ENCODE data around the gene PPP1R3C.
A peak's percentile ranks its signal among the peaks of the same experiment; 100 is the strongest.

Gene PPP1R3C

GRCh38 chr10:91632671-91633550 lies at the start of gene PPP1R3C:
PPP1R3C (minus strand) TSS chr10:91633071; CDS start chr10:91632969, 102 bp downstream.
- H3K4me3 ChIP-seq (ENCODE audit: low read depth, low read length), result peak within 1 kb of the TSS; percentile 63
- in situ Hi-C loops (cut with HindIII; ENCODE audit: low sequenced_read_pairs), result no loop called here
- peak; percentile 34 for TF ChIP-seq CTCF (IDR thresholded peaks at IDR 0.05; ENCODE audit: low read depth, low read length)
- DNase-seq (ENCODE audit: low read depth, low spot score), result peak; percentile 91

DNA sequence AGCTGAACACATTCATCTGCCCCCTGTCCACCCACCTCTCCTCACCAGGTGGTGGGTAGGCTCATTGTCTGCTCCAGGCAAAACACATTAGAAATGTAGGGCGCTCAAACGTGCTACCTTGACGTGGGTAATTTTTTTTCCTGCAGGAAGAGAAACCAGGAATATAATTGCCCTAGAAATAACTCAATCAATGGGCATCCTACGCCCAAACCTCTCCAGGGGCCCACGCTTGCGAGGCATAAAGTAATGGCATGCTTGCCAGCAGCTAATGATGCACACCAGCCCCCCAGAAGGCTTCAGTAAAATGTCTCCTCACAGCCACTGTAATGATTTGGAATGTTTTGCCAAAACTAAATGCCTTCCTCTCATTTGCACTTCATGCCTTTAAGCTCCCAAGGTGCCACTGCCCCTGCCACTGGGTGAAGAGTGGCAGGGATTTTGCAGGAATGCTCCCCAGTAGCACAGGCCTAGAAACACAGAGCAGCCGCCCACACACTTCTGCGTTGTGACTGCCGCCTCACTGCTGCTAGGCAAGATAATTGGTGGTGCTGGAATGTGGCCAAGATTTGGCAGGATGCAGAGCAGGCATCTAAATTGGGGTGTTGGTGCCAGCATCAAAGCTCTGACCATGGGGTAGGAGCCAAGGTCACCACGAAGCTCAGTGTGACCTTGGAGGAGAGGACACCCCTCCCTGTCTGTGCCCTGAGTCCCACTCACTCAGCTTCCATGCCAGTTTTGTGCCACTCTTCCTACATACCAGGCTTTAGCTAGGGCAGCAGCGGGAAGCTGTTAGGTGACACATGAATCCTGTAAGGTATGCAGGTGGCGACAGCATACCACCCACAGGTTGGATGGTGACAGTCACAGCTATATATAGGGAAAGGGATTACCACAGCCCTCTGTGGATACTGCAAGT lies 48.7 kb upstream of the PPP1R3C start:
- no peak overlapping the region for H3K4me3 ChIP-seq (ENCODE audit: low read depth, low read length)
- DNase-seq (ENCODE audit: low read depth, low spot score), result no peak
- in situ Hi-C loops (cut with HindIII; ENCODE audit: low sequenced_read_pairs), result no loop called here
- TF ChIP-seq CTCF (IDR thresholded peaks at IDR 0.05; ENCODE audit: low read depth, low read length), result no peak

GRCh38 chr10:91680487-91680886 lies 47.6 kb upstream of the PPP1R3C start:
- H3K4me3 ChIP-seq (ENCODE audit: low read depth, low read length), result no peak overlapping the region
- no peak for DNase-seq (ENCODE audit: low read depth, low spot score)
- in situ Hi-C loops (cut with HindIII; ENCODE audit: low sequenced_read_pairs), result no loop called here
- no peak for TF ChIP-seq CTCF (IDR thresholded peaks at IDR 0.05; ENCODE audit: low read depth, low read length)

- H3K4me3 ChIP-seq (ENCODE audit: low read depth, low read length), result no peak overlapping the region
- no peak for TF ChIP-seq CTCF (IDR thresholded peaks at IDR 0.05; ENCODE audit: low read depth, low read length)
- no peak for DNase-seq (ENCODE audit: low read depth, low spot score)
- in situ Hi-C loops (cut with HindIII; ENCODE audit: low sequenced_read_pairs), result no loop called here
Observed at GRCh38 chr10:91679296-91679695, 46.4 kb upstream of the PPP1R3C start.

GRCh38 chr10:91677911-91678310 lies 45.0 kb upstream of the PPP1R3C start:
- DNase-seq (ENCODE audit: low read depth, low spot score), result no peak
- no peak overlapping the region for H3K4me3 ChIP-seq (ENCODE audit: low read depth, low read length)
- no peak for TF ChIP-seq CTCF (IDR thresholded peaks at IDR 0.05; ENCODE audit: low read depth, low read length)
- in situ Hi-C loops (cut with HindIII; ENCODE audit: low sequenced_read_pairs), result no loop called here

DNA sequence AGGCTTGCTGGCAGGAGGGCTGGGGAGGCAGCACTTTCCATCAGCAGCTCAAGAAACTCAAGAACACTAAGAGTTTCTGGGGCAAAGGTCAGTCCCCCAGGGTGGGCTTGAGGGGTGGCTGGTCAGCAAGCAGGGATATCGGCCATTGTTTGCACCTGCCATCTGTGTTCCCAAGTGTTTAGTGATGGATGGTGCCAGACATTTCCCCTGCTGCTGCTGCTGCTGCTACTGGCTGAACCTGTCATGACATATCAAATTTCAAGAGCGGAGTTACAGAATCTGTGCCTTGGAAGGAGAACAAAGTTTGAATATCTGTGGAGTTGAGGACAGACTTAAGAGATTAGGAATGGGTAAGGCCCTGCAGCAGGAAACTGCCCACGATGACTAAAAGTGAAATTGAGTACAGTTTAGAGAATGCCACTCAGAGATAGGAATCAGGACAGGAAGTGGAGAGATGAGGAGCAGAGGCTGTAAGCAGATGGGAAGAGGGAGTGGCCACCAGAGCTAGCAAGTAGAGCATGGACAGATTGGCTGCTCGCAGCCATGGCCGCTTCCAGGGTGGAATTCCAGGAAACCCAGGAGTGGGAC lies 39.2 kb upstream of the PPP1R3C start:
- no peak for TF ChIP-seq CTCF (IDR thresholded peaks at IDR 0.05; ENCODE audit: low read depth, low read length)
- in situ Hi-C loops (cut with HindIII; ENCODE audit: low sequenced_read_pairs), result no loop called here
- no peak overlapping the region for H3K4me3 ChIP-seq (ENCODE audit: low read depth, low read length)
- DNase-seq (ENCODE audit: low read depth, low spot score), result peak; percentile 25

All from astrocyte of the spinal cord (primary cell).